CD4-positive, alpha-beta T cell treated with Interleukin-15 for 1 hour (primary cell): Measurements from ENCODE around the gene KIF6.

ENCODE experiments used
- DNase-seq: peaks from one replicate; pipeline ENCODE4 v3.0.0-alpha.2; 2020

The KIF6 gene

GRCh38 chr6:39439342-39440038 lies 285.7 kb downstream of the KIF6 start:
- DNase-seq: no peak

- no peak for DNase-seq
Measured at GRCh38 chr6:39433630-39434029, 291.6 kb downstream of the KIF6 start.

- no peak for DNase-seq
Measured at GRCh38 chr6:39432330-39433025, 292.7 kb downstream of the KIF6 start.

- no peak for DNase-seq
Measured at GRCh38 chr6:39430871-39431523, 294.2 kb downstream of the KIF6 start.

GRCh38 chr6:39430446-39430845 lies 294.8 kb downstream of the KIF6 start:
- no peak for DNase-seq

GRCh38 chr6:39428816-39429215 lies 296.4 kb downstream of the KIF6 start:
- DNase-seq: no peak

- DNase-seq: no peak
Measured at GRCh38 chr6:39428152-39428551, 297.1 kb downstream of the KIF6 start.

- no peak for DNase-seq
Measured at GRCh38 chr6:39426073-39426456, 299.1 kb downstream of the KIF6 start.

- no peak for DNase-seq
Measured at GRCh38 chr6:39425346-39426072, 299.7 kb downstream of the KIF6 start.

- no peak for DNase-seq
Measured at GRCh38 chr6:39424831-39425230, 300.4 kb downstream of the KIF6 start.

GRCh38 chr6:39422238-39422637 lies 303.0 kb downstream of the KIF6 start:
- no peak for DNase-seq

- DNase-seq: no peak
Measured at GRCh38 chr6:39421383-39422225, 303.6 kb downstream of the KIF6 start.

- no peak for DNase-seq
Measured at GRCh38 chr6:39420300-39421265, 304.6 kb downstream of the KIF6 start.

- DNase-seq: no peak
Measured at GRCh38 chr6:39419607-39420006, 305.6 kb downstream of the KIF6 start.

GRCh38 chr6:39417440-39417839 lies 307.8 kb downstream of the KIF6 start:
- no peak for DNase-seq

GRCh38 chr6:39416728-39417127 lies 308.5 kb downstream of the KIF6 start:
- no peak for DNase-seq

- no peak for DNase-seq
Measured at GRCh38 chr6:39416026-39416425, 309.2 kb downstream of the KIF6 start.

GRCh38 chr6:39415482-39415881 lies 309.7 kb downstream of the KIF6 start:
- no peak for DNase-seq

- no peak for DNase-seq
Measured at GRCh38 chr6:39411465-39411864, 313.7 kb downstream of the KIF6 start.

- no peak for DNase-seq
Measured at GRCh38 chr6:39411001-39411400, 314.2 kb downstream of the KIF6 start.

- DNase-seq: no peak
Measured at GRCh38 chr6:39409889-39410288, 315.3 kb downstream of the KIF6 start.
